Measurements from ENCODE around the gene HELZ.

GRCh38 chr17:67088639-67089038 lies 156.4 kb downstream of the HELZ start:
- TF ChIP-seq JUND (IDR thresholded peaks at IDR 0.05) (no peak), CTCF (IDR thresholded peaks at IDR 0.05 in 2 of 3, conservative IDR thresholded peaks at IDR 0.05 in 1 of 3; ENCODE audit: borderline replicate concordance in 1 of 3, insufficient read depth in 1 of 3, low read depth in 2 of 3, low read length in 2 of 3) (no peak)
